GM12892 (cell line): ENCODE measurements around the gene CABP4.

Experiments used
- POLR2A ChIP-seq: IDR thresholded peaks from 2 replicates; pipeline ENCODE4 v1.6.1; 2011; ENCODE audit warnings: low read depth, low read length, control low read depth
- POLR2AphosphoS5 ChIP-seq: IDR thresholded peaks from 2 replicates; pipeline ENCODE4 v1.6.1; 2011; ENCODE audit warnings: low read depth, low read length, control low read depth
- TAF1 ChIP-seq: IDR thresholded peaks from 2 replicates; pipeline ENCODE4 v1.6.1; 2011; ENCODE audit warnings: low read depth, mild to moderate bottlenecking, control low read depth, low read length, borderline replicate concordance

GRCh38 chr11:67418476-67419281 is 36.5 kb upstream of the CABP4 start:
- TF ChIP-seq POLR2A (no peak), POLR2AphosphoS5 (no peak), TAF1 (no peak)
